ENCODE measurements around the gene HHEX. TPM values are rescaled to one million over a fixed set of nuclear protein-coding genes. Genes with fewer than 3 reads are reported as not detected.

The HHEX gene
- total RNA-seq, 6 experiments from 2014 or later = 2.4 to 5.0 (median 4.6) TPM

DNA sequence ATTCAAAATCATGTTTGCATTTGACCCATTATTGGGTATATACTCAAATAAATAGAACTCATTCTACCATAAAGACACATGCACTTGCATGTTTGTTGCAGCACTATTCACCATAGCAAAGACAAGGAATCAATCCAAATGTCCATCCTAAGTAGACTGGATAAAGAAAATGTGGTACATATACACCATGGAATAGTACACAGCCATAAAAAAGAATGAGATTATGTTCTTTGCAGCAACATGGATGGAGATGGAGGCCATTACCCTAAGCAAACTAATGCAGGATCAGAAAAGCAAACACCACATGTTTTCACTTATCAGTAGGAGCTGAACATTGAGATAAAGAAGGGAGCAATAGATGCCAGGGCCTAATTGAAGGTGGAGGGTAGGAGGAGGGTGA, 12.0 kb upstream of the HHEX start:
- Mint-ChIP-seq H3K36me3 (ENCODE audit: low read depth) (no peaks in the 10 kb centered on the region), H3K9me3 (no peaks in the 10 kb centered on the region), H3K4me1 (ENCODE audit: low read depth) (no peaks in the 10 kb centered on the region; the same call in 1 of the 2 replicates), H3K27ac (no peak overlapping the region), H3K27me3 (ENCODE audit: insufficient read depth) (peaks cover 4% of the 10 kb centered on the region; the same call in 1 of the 2 replicates), H3K4me3 (no peak overlapping the region)
- no peak for DNase-seq
- TF ChIP-seq, protein P1, sequence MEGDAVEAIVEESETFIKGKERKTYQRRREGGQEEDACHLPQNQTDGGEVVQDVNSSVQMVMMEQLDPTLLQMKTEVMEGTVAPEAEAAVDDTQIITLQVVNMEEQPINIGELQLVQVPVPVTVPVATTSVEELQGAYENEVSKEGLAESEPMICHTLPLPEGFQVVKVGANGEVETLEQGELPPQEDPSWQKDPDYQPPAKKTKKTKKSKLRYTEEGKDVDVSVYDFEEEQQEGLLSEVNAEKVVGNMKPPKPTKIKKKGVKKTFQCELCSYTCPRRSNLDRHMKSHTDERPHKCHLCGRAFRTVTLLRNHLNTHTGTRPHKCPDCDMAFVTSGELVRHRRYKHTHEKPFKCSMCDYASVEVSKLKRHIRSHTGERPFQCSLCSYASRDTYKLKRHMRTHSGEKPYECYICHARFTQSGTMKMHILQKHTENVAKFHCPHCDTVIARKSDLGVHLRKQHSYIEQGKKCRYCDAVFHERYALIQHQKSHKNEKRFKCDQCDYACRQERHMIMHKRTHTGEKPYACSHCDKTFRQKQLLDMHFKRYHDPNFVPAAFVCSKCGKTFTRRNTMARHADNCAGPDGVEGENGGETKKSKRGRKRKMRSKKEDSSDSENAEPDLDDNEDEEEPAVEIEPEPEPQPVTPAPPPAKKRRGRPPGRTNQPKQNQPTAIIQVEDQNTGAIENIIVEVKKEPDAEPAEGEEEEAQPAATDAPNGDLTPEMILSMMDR (IDR thresholded peaks at IDR 0.05) = no peak

DNA sequence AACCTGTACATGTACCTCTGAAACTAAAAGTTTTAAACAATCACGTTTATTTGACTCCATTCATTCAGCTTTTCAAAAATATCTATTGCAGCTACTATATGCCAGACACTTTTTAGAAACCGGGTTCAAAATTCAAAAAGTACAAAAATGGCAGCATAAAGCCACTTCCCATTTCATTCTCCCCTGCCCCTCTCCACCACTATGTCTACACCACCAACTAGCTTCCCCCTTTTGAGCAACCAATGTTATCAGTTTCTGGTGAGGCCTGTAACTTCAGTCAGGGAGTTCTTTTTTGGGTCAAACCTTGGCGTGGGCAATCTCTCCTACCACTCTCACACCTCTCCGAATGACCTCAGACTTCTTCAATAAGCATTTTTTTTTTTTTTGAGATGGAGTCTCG, 11.5 kb upstream of the HHEX start:
- TF ChIP-seq, protein P1 (IDR thresholded peaks at IDR 0.05) = no peak
- Mint-ChIP-seq H3K9me3 (no peaks in the 10 kb centered on the region), H3K36me3 (ENCODE audit: low read depth) (no peaks in the 10 kb centered on the region), H3K27me3 (ENCODE audit: insufficient read depth) (peaks cover 2% of the 10 kb centered on the region; the same call in 1 of the 2 replicates), H3K4me3 (no peak overlapping the region), H3K4me1 (ENCODE audit: low read depth) (no peaks in the 10 kb centered on the region; the same call in 1 of the 2 replicates), H3K27ac (no peak overlapping the region)
- DNase-seq = no peak

DNA sequence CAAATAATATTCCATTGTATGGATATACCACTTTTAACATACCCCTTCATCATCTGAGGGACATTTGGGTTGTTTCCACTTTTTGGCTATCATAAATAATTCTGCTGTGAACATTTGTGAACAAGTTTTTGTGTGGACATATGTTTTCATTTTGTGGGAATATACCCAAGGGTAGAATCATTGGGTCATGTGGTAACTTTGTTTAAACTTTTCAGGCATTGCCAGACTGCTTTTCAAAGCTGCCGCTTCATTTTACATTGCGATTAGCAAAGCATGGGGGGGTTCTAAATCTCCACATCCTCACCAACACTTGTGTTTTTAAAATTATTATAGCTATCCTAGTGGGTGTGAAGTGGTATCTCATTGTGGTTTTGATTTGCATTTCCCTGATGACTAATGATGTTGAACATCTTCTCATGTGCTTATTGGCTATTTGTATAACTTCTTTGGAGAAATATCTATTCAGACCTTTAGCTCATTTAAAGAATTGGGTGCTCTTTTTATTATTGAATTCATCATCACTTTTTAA, 8.4 kb upstream of the HHEX start:
- H3K36me3 Mint-ChIP-seq (ENCODE audit: low read depth) = peaks cover 17% of the 10 kb centered on the region
- DNase-seq = no peak
- H3K27ac Mint-ChIP-seq = no peak overlapping the region
- H3K4me1 Mint-ChIP-seq (ENCODE audit: low read depth) = no peaks in the 10 kb centered on the region; the same call in 1 of the 2 replicates
- H3K9me3 Mint-ChIP-seq = peaks cover 12% of the 10 kb centered on the region; the same call in 1 of the 2 replicates
- H3K4me3 Mint-ChIP-seq = no peak overlapping the region
- TF ChIP-seq, protein P1 (IDR thresholded peaks at IDR 0.05) = no peak
- peaks cover 2% of the 10 kb centered on the region; the same call in 1 of the 2 replicates for H3K27me3 Mint-ChIP-seq (ENCODE audit: insufficient read depth)

DNA sequence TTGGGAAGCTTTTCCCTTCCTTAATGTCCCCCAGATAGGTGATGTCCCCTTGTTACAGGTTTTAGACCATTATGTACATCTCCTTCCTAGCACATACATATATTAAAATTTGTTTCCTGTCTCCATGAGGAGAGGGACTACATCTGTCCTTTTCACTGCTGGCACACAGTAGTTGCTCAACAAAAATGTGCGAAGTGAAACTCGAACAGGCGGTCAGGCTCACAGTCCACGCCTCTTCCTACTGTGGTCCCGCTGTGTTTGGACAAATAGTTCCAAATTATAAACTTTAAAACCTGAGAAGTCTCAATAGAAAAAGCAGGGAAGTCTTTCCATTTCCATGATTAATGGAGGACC, 1.2 kb upstream of the HHEX start:
- peaks cover 9% of the 10 kb centered on the region for H3K4me1 Mint-ChIP-seq (ENCODE audit: low read depth)
- DNase-seq = no peak
- peaks cover 6% of the 10 kb centered on the region; the same call in 1 of the 2 replicates for H3K27me3 Mint-ChIP-seq (ENCODE audit: insufficient read depth)
- H3K4me3 Mint-ChIP-seq = peak overlapping the region; percentile 86
- peaks cover 12% of the 10 kb centered on the region; the same call in 1 of the 2 replicates for H3K9me3 Mint-ChIP-seq
- H3K27ac Mint-ChIP-seq = peak overlapping the region; percentile 80
- peaks cover 25% of the 10 kb centered on the region for H3K36me3 Mint-ChIP-seq (ENCODE audit: low read depth)
- TF ChIP-seq, protein P1 (IDR thresholded peaks at IDR 0.05) = no peak

DNA sequence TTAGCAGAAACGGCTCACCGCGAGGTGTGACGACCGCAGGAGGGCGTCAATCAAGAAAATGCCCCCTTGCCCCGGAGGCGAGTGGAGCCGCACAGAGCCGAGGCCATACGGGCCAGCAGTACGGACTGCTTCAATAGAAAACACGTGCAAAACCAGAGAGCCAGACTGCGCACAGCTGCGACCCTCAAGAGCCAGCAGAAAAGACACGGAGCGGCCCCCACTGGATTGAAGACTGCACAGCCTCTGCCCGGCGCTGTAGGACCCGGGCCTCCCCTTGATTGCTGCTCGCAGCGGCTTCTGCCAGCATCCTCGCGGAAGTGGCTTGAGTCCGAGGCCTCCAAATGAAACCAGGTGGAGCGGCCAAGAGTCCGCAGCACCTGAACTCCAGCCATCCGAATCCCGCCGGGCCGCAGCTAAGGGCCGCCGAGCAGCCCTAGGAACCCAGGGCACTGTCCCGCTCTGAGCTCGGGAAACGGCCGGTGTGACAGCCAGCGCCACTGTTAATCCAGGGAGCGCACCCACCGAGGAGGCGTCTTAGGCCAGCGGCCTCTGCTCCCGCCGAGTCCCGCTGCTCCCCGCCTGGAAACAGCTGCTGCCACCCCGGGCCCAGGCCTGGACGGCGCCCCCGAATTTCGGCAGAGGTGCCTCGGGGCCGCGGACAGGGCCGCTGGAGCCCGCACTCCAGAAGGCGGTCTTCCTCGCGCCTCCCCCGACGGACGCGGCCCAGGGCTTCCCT, 660 bp upstream of the HHEX start:
- peak overlapping the region; percentile 80 for H3K27ac Mint-ChIP-seq
- H3K9me3 Mint-ChIP-seq = peaks cover 12% of the 10 kb centered on the region; the same call in 1 of the 2 replicates
- peaks cover 6% of the 10 kb centered on the region; the same call in 1 of the 2 replicates for H3K27me3 Mint-ChIP-seq (ENCODE audit: insufficient read depth)
- H3K4me3 Mint-ChIP-seq = peak overlapping the region; percentile 86
- peaks cover 25% of the 10 kb centered on the region for H3K36me3 Mint-ChIP-seq (ENCODE audit: low read depth)
- H3K4me1 Mint-ChIP-seq (ENCODE audit: low read depth) = peaks cover 10% of the 10 kb centered on the region
- TF ChIP-seq, protein P1 (IDR thresholded peaks at IDR 0.05) = peak; percentile 37; the same call in 1 of the 2 replicates
- DNase-seq = no peak

Data from HFFc6 (cell line).